Upper lobe of left lung (tissue), 4 donors: ENCODE data around the gene PRKAA1.

Experiments
- EP300 ChIP-seq, 4 donors: sonication (generic); formaldehyde crosslinking; IDR thresholded peaks; one replicate each; pipeline ENCODE4 v1.5.1; 2017; ENCODE audit warnings: antibody characterized with exemption in 4 of 4, control low read depth in 2 of 4
- POLR2A ChIP-seq, 4 donors: fragments of 450-650 bp; IDR thresholded peaks; one replicate each; pipeline ENCODE4 v1.5.1; 2016 to 2017; ENCODE audit warnings: antibody characterized with exemption in 4 of 4, mild to moderate bottlenecking in 2 of 4
- POLR2AphosphoS5 ChIP-seq, 2 donors: sonication (generic); formaldehyde crosslinking; IDR thresholded peaks; one replicate each; pipeline ENCODE4 v1.5.1; 2017; ENCODE audit warnings: antibody characterized with exemption in 2 of 2
- TF ChIP-seq, protein P1 (sequence below), 6 experiments: fragments of 450-650 bp in 4 of 6; fragments of 200-600 bp in 2 of 6; sonication (generic) in 2 of 6; IDR thresholded peaks; one replicate each; pipeline ENCODE4 v1.5.1; 2016 to 2019; ENCODE audit warnings: antibody characterized with exemption in 6 of 6

- TF ChIP-seq POLR2A (IDR thresholded peaks at IDR 0.05) (no peak), POLR2AphosphoS5 (IDR thresholded peaks at IDR 0.05) (no peak), EP300 (IDR thresholded peaks at IDR 0.05) (no peak)
- TF ChIP-seq, protein P1, sequence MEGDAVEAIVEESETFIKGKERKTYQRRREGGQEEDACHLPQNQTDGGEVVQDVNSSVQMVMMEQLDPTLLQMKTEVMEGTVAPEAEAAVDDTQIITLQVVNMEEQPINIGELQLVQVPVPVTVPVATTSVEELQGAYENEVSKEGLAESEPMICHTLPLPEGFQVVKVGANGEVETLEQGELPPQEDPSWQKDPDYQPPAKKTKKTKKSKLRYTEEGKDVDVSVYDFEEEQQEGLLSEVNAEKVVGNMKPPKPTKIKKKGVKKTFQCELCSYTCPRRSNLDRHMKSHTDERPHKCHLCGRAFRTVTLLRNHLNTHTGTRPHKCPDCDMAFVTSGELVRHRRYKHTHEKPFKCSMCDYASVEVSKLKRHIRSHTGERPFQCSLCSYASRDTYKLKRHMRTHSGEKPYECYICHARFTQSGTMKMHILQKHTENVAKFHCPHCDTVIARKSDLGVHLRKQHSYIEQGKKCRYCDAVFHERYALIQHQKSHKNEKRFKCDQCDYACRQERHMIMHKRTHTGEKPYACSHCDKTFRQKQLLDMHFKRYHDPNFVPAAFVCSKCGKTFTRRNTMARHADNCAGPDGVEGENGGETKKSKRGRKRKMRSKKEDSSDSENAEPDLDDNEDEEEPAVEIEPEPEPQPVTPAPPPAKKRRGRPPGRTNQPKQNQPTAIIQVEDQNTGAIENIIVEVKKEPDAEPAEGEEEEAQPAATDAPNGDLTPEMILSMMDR (IDR thresholded peaks at IDR 0.05), result no peak
Measured at GRCh38 chr5:40762705-40763104, 35.5 kb downstream of the PRKAA1 start.
